A673 (cell line): ENCODE results near the gene TMEM242. TPM values are rescaled to one million over a fixed set of nuclear protein-coding genes. Genes with fewer than 3 reads are reported as not detected.

Experiments used
- BruUV-seq: library from RNA; stranded (reverse); fragments of 400-500 nt; replicated peaks from 2 replicates; lab custom pipeline; 2021; lab: Mats Ljungman, UMichigan
- CTCF ChIA-PET: fragments of 300-600 bp; sonication (Branson Sonifier 250); formaldehyde crosslinking; loops from one replicate; lab custom pipeline; 2022; ENCODE audit warnings: antibody characterized with exemption; lab: Charles Lee
- POLR2A ChIA-PET: fragments of 300-600 bp; sonication (Branson Sonifier 250); formaldehyde crosslinking; loops from one replicate; lab custom pipeline; 2022; ENCODE audit warnings: antibody characterized with exemption; ENCODE audit not compliant: low non-redundant PET; lab: Charles Lee
- DNase-seq: peaks from one replicate; pipeline ENCODE4 v3.0.0-alpha.2; 2015; ENCODE audit warnings: low spot score
- H3K27ac ChIP-seq: fragments of 200-600 bp; sonication (generic); 2 replicates; pipeline ENCODE4 v1.5.1; 2016; ENCODE audit warnings: mixed run types, low read depth, mild to moderate bottlenecking, mixed read lengths, antibody characterized with exemption, low read length; ENCODE audit not compliant: poor library complexity, severe bottlenecking
- H3K27me3 ChIP-seq: fragments of 200-600 bp; sonication (generic); replicated peaks from 2 replicates; pipeline ENCODE4 v1.6.1; 2017; ENCODE audit warnings: mixed run types, low read depth, mild to moderate bottlenecking, mixed read lengths, antibody characterized with exemption, low read length; ENCODE audit not compliant: insufficient read depth, poor library complexity
- H3K36me3 ChIP-seq: fragments of 200-600 bp; sonication (generic); 2 replicates; pipeline ENCODE4 v1.6.1; 2016; ENCODE audit warnings: mixed run types, mild to moderate bottlenecking, mixed read lengths, antibody characterized with exemption, low read length; ENCODE audit not compliant: insufficient read depth, poor library complexity, severe bottlenecking
- H3K4me1 ChIP-seq: fragments of 200-600 bp; sonication (generic); 2 replicates; pipeline ENCODE4 v1.6.1; 2017; ENCODE audit warnings: mixed run types, mild to moderate bottlenecking, mixed read lengths, antibody characterized with exemption, low read length; ENCODE audit not compliant: insufficient read depth, poor library complexity, severe bottlenecking
- H3K4me3 ChIP-seq: fragments of 200-600 bp; sonication (generic); 2 replicates; pipeline ENCODE4 v1.5.1; 2016; ENCODE audit warnings: low read depth, mixed run types, mild to moderate bottlenecking, mixed read lengths, low read length; ENCODE audit not compliant: poor library complexity, severe bottlenecking
- H3K9me3 ChIP-seq: fragments of 200-600 bp; sonication (generic); 2 replicates; pipeline ENCODE4 v1.6.1; 2016; ENCODE audit warnings: mixed run types, low read depth, mild to moderate bottlenecking, mixed read lengths, antibody characterized with exemption, low read length; ENCODE audit not compliant: poor library complexity, severe bottlenecking
- CTCF ChIP-seq: fragments of 300-800, 200-600 bp; sonication (generic); conservative IDR thresholded peaks from 2 replicates; pipeline ENCODE4 v1.5.1; 2017; ENCODE audit warnings: low read depth, mild to moderate bottlenecking, antibody characterized with exemption, low read length, moderate library complexity, mixed read lengths
- EZH2 ChIP-seq: fragments of 200-600 bp; sonication (generic); IDR thresholded peaks from 2 replicates; pipeline ENCODE4 v1.6.1; 2017; ENCODE audit warnings: borderline replicate concordance, low read depth, mild to moderate bottlenecking, mixed read lengths, antibody characterized with exemption, low read length; ENCODE audit not compliant: poor library complexity, severe bottlenecking
- intact Hi-C: fragments of 100-400 bp; cut with micrococcal nuclease; formaldehyde crosslinking; loops from one replicate; pipeline ENCODE4 v1.10.0; 2022; ENCODE audit not compliant: unreplicated experiment
- total RNA-seq: library from RNA; stranded (reverse); gene quantifications from 2 replicates; pipeline ENCODE4 v1.2.3, GENCODE V29; 2021

Gene TMEM242
- total RNA-seq, 1 experiment from 2014 or later, result 13.2 TPM

GRCh38 chr6:157335829-157336228 is 12.5 kb upstream of the TMEM242 start:
- Histone ChIP-seq H3K27ac (no peak overlapping the region), H3K9me3 (no peaks in the 10 kb centered on the region), H3K4me1 (no peaks in the 10 kb centered on the region), H3K4me3 (no peak overlapping the region), H3K27me3 (no peaks in the 10 kb centered on the region), H3K36me3 (no peaks in the 10 kb centered on the region)
- ChIA-PET CTCF (no interaction called here), POLR2A (no interaction called here)
- TF ChIP-seq EZH2 (no peak), CTCF (no peak)
- BruUV-seq, result no TSS peak
- no peak for DNase-seq
- intact Hi-C loops, result no loop called here

- Histone ChIP-seq H3K27ac (no peak overlapping the region), H3K27me3 (no peaks in the 10 kb centered on the region), H3K9me3 (no peaks in the 10 kb centered on the region), H3K4me3 (no peak overlapping the region), H3K4me1 (no peaks in the 10 kb centered on the region), H3K36me3 (no peaks in the 10 kb centered on the region)
- TF ChIP-seq CTCF (no peak), EZH2 (no peak)
- intact Hi-C loops, result no loop called here
- DNase-seq, result no peak
- ChIA-PET CTCF (interaction anchor here (0.7 kb wide), 2 partner anchors 9 to 1188 kb away, joined by 5 to 10 read pairs; no protein-coding TSS in a partner anchor), POLR2A (interaction anchor here (0.7 kb wide), 1 partner anchor 20 kb away, joined by 12 read pairs; no protein-coding TSS in a partner anchor)
- no TSS peak for BruUV-seq
These were observed 10.6 kb upstream of the TMEM242 start for GRCh38 chr6:157333956-157334355.

GRCh38 chr6:157333537-157333936 is 10.2 kb upstream of the TMEM242 start:
- ChIA-PET CTCF (no interaction called here), POLR2A (no interaction called here)
- Histone ChIP-seq H3K36me3 (no peaks in the 10 kb centered on the region), H3K9me3 (no peaks in the 10 kb centered on the region), H3K4me1 (no peaks in the 10 kb centered on the region), H3K4me3 (no peak overlapping the region), H3K27me3 (no peaks in the 10 kb centered on the region), H3K27ac (no peak overlapping the region)
- BruUV-seq, result no TSS peak
- DNase-seq, result no peak
- TF ChIP-seq CTCF, result no peak
- no peak for TF ChIP-seq EZH2
- intact Hi-C loops, result no loop called here
